NCI-H2081 treated with DMSO at 0.1 percent for 48 hours (cell line): ENCODE measurements around the gene DCAKD.

Experiments
- DNase-seq: peaks from one replicate; lab custom pipeline; 2025; lab: John Stamatoyannopoulos, UW

DCAKD gene

GRCh38 chr17:45051060-45051719, at the start of gene DCAKD:
TSS of gene DCAKD (minus strand) at chr17:45051632. CDS start at chr17:45034885, 16,747 bp downstream.
- peak; percentile 89 for DNase-seq

DNA sequence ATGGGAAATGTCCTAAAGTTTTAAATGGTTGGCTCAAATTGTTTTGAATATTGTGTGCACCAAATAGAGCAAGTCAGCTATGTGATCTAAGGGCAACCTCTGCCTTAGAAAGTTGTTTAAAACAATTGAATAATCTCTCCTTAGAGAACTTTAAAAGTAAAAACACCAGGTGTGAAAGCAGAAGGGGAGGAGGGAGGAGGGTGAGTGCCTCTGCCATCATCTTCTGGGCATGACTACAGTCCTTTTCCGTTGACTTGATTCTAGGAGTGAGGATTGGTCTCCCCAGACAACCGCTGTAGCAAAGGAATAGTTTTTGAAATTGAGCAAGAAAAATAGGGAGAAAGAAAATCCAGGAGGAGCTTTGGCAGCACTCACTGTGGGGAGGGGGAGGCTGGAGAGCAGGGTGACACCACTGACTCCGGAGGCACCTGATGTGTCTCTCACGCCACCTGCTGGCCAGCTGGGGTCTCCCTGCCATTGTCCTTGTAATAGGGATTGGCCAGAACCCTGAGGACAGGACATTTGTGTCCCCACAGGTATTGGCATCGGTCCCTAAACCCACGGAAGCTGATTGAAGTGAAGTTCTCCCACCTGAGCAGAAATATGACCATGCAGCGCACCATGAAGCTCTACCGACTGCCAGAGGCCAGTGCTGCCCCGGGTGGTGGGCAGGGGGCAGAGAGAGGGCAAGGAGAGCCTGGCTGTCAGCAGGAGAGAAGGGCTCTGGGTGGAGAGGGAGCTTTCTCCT, 47.6 kb upstream of the DCAKD start:
- DNase-seq = peak; percentile 8

DNA sequence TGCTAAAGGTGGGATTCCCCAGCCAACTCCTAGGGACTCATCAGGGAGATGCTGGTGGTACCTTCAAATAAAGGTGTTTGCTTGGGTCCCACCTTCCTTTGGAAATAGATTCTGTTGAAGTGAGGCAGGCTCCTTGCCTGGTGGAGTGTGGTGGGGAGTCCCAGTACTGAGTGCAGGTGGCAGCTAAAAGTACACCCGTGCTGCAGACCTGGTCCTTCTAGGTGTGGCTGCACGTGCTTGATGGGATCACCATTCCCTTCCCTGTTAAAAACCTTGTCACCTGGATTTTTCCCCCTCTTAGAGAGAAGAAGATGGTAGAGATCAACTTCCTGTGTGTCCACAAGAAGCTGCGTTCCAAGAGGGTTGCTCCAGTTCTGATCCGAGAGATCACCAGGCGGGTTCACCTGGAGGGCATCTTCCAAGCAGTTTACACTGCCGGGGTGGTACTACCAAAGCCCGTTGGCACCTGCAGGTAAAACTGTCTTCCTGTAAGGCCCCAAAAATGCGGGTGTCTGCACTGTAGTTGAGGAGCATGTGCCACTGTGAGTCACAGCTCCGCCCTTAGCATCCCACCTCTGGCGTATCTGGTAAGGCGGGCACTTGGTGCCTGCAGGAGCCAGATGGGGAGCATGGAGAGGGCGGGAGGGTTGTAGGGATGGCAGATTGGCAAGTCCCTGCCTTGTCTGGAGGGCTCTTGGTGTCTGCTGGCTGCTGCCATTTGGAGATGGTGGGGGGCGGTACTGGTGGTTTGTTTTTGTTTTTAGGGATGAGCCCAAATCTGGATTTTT, 46.8 kb upstream of the DCAKD start:
- no peak for DNase-seq

DNA sequence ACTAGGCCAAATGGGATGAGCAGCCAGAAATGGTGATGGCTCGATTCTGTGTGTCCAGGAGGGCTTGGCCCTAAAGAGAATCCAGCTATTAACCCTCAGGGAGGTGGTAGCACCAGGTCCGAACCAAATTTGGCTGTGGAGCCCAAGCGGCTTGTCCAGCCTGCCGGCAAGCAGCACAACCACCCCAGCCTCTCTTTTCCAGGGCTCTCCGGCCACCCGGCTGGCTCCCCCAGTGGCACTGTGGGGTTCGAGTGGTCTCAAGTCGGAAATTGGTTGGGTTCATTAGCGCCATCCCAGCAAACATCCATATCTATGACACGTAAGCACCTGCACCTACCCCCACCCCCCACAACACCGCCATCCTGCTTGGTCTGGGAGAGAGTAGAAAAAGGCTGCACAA, 45.5 kb upstream of the DCAKD start:
- DNase-seq = no peak

- DNase-seq = no peak
Measured at GRCh38 chr17:45096141-45096540, 44.7 kb upstream of the DCAKD start.

DNA sequence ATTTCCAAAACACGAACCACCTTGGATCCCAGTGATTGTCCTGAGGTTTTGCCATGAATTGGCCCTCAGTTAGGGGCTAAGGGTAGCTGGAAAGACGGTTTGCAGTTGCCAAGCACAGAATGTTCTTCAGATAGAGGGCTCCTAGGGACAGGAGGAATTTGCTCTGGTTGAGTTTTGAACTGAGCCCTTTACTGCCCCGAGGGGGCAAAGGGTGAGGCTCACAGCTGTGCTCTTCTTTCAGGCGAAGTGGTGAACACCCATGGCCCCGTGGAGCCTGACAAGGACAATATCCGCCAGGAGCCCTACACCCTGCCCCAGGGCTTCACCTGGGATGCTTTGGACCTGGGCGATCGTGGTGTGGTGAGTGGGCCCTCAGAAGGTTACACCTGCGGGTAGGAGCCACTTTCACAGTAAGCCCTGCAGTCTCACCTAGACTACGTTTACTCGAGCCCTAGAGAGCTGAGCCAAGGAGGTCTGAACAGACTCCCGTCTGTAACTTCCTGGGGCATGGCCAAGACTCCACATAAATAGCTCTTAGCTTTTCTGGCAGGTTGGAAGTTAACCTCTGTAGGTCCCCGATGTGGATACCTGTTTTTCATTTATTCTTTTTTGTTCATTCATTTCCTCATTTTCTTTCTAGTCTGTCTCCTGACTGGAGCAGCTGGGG, 42.1 kb upstream of the DCAKD start:
- DNase-seq = no peak

DNA sequence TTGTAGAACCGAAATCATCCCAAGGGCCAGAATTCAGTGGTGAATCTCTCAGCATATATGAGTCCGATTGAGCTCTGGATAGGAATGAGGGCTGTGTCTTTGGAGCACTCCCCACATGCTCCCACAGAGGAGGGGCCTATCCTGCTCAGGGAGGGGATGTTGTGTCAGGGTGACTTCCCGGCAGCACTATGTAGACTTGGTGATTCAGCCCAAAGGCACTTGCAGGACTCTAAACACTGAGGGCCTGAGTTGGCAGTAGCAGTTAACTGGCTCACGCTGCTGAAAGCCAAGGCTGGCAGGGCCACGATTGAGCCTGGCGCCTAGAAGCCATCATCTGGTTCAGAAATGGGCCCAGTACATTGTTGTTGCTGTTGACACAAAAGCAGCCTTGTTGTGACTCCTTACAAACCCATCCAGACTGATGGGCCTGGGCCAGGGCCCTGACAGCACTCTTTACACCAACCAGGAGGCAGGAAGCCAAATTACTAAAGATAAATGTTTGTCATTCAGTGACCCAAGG, 41.5 kb upstream of the DCAKD start:
- DNase-seq = no peak

GRCh38 chr17:45091778-45092425, 40.5 kb upstream of the DCAKD start:
- no peak for DNase-seq

DNA sequence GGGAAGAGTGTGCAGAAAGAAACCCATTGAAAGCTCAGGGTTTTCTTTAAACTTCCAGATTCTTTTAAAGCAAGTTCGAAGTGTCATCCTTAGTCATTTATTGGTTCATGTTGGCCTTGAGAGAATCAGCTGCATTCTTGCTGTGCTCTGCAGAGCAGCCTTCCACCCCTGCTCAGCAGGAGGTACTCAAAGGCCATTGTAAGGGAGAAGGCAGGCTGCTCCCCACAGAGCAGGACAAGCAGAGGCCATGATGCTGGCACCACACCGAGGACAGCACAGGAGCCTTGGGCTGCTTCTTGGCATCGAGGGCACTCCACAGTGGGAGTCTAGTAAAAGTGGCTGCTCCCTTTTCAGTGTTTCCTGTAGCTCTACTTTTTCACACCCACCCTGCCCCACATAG, 39.3 kb upstream of the DCAKD start:
- no peak for DNase-seq

DNA sequence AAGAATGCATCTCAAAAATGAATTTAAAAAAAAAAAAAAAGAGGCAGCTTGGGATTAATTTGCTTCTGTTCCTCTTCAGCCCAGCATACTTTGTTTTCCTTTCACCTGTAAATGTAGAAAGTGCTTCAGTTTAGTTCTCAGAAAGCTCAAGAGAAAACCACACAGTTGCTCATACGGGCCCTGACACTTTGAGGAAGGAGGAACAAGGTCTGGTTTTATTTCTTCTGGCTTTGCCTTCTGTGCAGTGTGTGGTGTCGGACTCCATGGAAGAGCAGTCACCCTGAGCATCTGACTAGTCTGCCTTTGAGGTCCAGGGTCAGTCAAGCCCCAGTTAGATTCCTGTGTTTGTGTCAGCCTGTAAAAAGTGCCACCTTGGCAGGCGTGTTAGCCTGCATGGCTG, 37.3 kb upstream of the DCAKD start:
- no peak for DNase-seq

DNA sequence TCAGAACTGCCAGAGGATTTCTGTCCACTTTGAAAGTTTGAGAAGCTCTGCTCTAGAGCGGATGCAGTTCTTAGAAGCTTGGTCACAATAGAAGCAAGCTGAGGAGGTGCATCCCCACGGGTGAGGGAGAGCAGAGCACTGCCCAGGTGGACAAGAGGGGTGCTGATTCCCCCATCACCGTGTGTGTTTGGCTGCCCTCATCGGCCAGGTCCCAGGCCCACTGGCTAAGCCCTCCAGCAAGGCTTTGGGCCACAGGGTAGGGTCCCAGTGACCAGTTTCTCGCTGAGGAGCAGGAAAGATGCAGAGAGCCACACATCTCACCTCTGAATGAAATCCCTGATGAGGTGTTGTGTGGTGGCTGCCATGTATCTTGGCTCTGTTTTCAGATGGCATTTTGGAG, 36.5 kb upstream of the DCAKD start:
- DNase-seq = no peak

DNA sequence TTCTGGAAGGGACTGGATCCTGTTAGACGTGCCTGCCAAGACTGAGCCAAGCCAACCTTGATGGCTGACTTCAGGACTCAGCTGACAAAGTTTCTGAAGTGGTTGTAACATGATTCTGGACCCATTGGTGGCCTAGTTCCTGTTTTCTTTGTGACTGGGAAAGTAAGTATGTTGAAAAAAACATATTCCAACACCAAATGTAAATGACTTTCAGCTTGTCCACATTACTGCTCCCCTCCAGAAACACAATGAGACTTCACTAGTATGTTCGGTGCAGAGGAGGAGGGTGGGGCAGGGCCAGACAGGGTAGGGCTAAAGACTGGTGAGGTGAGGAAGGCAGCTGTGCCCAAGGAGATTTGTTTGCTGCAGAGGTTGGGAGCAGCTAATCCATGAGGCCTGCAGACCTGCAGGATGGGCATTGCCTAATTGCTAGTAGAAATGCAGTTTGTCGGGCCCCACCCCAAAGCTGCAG, 36.1 kb upstream of the DCAKD start:
- DNase-seq = no peak

GRCh38 chr17:45086865-45087503, 35.6 kb upstream of the DCAKD start:
- no peak for DNase-seq

GRCh38 chr17:45086391-45086790, 35.0 kb upstream of the DCAKD start:
- DNase-seq = no peak

GRCh38 chr17:45081047-45081703, 29.7 kb upstream of the DCAKD start:
- DNase-seq = no peak

- no peak for DNase-seq
Measured at GRCh38 chr17:45077643-45078042, 26.2 kb upstream of the DCAKD start.

DNA sequence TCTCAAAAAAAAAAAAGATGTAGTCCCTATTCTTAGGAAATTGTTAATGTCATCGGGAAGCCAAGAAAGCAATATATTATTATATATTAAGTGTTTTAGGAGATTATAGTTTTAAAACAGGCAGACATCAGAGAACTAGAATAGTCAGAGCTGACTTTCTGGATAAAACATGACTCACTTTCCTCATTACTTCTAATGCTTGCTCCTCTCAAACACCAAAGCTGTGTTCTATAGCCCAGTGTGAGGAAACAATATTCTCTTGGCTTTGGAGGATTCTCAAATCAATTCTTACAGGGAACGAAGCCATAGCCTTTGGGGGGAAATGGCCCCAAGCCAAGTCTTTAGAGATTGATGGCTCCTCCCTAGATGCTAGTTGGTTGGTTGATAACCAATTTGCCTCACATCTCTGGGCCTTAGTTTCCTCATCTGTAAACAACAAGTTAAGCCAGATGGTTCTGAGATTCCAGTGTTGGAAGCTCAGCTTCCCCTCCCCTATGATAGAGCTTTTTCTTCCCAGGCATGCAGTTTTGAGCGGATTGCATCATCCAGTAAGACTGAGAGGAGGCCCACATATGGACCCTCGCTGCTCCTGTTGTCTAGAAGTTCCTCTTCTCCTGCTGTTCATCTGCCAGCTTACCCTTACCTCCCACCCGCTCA, 22.1 kb upstream of the DCAKD start:
- no peak for DNase-seq

- no peak for DNase-seq
Measured at GRCh38 chr17:45070809-45071208, 19.4 kb upstream of the DCAKD start.

DNA sequence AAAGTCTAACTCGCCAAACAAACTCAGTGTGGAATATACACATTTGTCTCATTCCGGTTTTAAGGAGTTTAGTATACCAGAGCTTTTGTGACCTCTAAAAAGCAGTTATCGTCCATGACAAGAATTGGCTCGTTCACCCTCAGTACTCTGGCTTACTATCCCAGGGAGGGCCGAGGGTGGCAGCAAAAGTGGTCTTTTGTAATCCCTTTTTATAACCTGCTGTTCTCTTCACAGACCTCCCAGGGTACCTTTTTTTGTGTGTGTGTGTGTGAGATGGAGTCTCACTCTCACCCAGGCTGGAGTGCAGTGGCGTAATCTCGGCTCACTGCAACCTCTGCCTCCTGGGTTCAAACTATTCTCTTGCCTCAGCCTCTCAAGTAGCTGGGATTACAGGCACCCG, 18.6 kb upstream of the DCAKD start:
- DNase-seq = no peak

DNA sequence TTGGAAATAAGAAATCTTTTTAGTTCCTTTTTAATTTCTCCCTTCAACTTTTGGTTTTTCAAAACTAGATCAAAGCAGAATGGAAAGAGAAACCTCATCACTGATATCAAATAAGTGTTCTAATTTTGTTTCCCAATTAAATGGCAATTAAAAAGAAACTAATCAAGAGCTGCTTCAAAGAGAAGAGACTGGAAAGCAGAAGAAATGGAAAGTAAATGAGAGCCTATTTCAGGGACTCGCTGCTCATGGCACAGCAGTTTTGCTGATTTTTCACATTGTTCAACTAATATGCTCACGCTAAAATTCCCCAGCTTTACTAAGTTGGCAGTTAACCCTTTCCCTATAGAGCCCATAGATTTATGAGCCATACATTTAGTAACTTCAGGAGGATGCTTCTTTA, 16.2 kb upstream of the DCAKD start:
- DNase-seq = no peak
